Progenitor cell of endocrine pancreas (in vitro differentiated cells): ENCODE measurements around the gene FRMD4B. TPM values are rescaled to one million over a fixed set of nuclear protein-coding genes. Genes with fewer than 3 reads are reported as not detected.

Experiments
- DNase-seq: peaks from one replicate; pipeline ENCODE4 v3.0.0; 2021; ENCODE audit warnings: low spot score; ENCODE audit not compliant: unreplicated experiment
- H3K27ac Mint-ChIP-seq: 2 replicates; pipeline ENCODE4 v1.8.0; 2021; ENCODE audit warnings: mild to moderate bottlenecking, moderate library complexity, mixed read lengths
- H3K27me3 Mint-ChIP-seq: 2 replicates; pipeline ENCODE4 v1.8.0; 2021; ENCODE audit warnings: mixed read lengths
- H3K36me3 Mint-ChIP-seq: 2 replicates; pipeline ENCODE4 v1.8.0; 2022; ENCODE audit warnings: mixed read lengths; ENCODE audit not compliant: insufficient read depth
- H3K4me1 Mint-ChIP-seq: 2 replicates; pipeline ENCODE4 v1.8.0; 2021; ENCODE audit warnings: low read depth, mixed read lengths
- H3K4me3 Mint-ChIP-seq: 2 replicates; pipeline ENCODE4 v1.8.0; 2021; ENCODE audit warnings: low read depth, mild to moderate bottlenecking, moderate library complexity, mixed read lengths
- H3K9me3 Mint-ChIP-seq: 2 replicates; pipeline ENCODE4 v1.8.0; 2021; ENCODE audit warnings: low read depth, mixed read lengths
- total RNA-seq: library from RNA; stranded (reverse); gene quantifications from 2 replicates; pipeline ENCODE4 v1.2.1, GENCODE V29; 2021
- TF ChIP-seq, protein P1 (sequence below): fragments of 200-600 bp; sonication (generic); IDR thresholded peaks from one replicate; pipeline ENCODE4 v1.5.0; 2021; ENCODE audit warnings: antibody characterized with exemption, mild to moderate bottlenecking; ENCODE audit not compliant: unreplicated experiment

Gene FRMD4B
- total RNA-seq, 1 donor from 2014 or later = 41.6 TPM

DNA sequence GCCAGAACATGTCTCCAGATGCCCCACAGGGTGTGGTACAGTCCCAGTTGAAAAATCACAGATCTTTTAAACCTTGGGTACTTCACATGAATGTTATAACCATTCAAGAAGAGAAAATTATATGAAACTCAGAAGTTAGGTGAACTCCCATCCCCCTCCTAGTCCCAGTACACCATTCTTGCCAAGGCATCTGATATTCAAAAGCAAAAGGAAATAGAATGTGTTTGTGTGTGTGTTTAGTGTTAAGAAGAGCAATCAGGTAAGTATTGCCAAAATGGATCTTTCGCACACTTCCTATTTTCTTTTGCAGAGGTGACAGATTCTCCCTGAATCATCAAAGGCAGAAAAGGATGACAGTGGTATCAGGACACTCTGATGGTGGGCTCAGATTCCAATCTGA, 219.4 kb downstream of the FRMD4B start:
- no peaks in the 10 kb centered on the region for H3K9me3 Mint-ChIP-seq
- TF ChIP-seq, protein P1, sequence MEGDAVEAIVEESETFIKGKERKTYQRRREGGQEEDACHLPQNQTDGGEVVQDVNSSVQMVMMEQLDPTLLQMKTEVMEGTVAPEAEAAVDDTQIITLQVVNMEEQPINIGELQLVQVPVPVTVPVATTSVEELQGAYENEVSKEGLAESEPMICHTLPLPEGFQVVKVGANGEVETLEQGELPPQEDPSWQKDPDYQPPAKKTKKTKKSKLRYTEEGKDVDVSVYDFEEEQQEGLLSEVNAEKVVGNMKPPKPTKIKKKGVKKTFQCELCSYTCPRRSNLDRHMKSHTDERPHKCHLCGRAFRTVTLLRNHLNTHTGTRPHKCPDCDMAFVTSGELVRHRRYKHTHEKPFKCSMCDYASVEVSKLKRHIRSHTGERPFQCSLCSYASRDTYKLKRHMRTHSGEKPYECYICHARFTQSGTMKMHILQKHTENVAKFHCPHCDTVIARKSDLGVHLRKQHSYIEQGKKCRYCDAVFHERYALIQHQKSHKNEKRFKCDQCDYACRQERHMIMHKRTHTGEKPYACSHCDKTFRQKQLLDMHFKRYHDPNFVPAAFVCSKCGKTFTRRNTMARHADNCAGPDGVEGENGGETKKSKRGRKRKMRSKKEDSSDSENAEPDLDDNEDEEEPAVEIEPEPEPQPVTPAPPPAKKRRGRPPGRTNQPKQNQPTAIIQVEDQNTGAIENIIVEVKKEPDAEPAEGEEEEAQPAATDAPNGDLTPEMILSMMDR = no peak
- no peak overlapping the region for H3K4me3 Mint-ChIP-seq
- H3K36me3 Mint-ChIP-seq = peaks cover 10% of the 10 kb centered on the region
- no peak overlapping the region for H3K27ac Mint-ChIP-seq
- no peak for DNase-seq
- peaks cover 5% of the 10 kb centered on the region for H3K4me1 Mint-ChIP-seq
- no peaks in the 10 kb centered on the region for H3K27me3 Mint-ChIP-seq

GRCh38 chr3:69165744-69166143, 220.1 kb downstream of the FRMD4B start:
- no peaks in the 10 kb centered on the region for H3K9me3 Mint-ChIP-seq
- no peaks in the 10 kb centered on the region for H3K27me3 Mint-ChIP-seq
- no peak overlapping the region for H3K27ac Mint-ChIP-seq
- DNase-seq = no peak
- H3K4me3 Mint-ChIP-seq = no peak overlapping the region
- H3K4me1 Mint-ChIP-seq = peaks cover 5% of the 10 kb centered on the region
- TF ChIP-seq, protein P1 = no peak
- H3K36me3 Mint-ChIP-seq = peaks cover 6% of the 10 kb centered on the region

- peaks cover 5% of the 10 kb centered on the region for H3K4me1 Mint-ChIP-seq
- H3K27ac Mint-ChIP-seq = no peak overlapping the region
- peaks cover 2% of the 10 kb centered on the region for H3K36me3 Mint-ChIP-seq
- no peak for DNase-seq
- TF ChIP-seq, protein P1 = no peak
- no peak overlapping the region for H3K4me3 Mint-ChIP-seq
- no peaks in the 10 kb centered on the region for H3K27me3 Mint-ChIP-seq
- no peaks in the 10 kb centered on the region for H3K9me3 Mint-ChIP-seq
Measured at GRCh38 chr3:69164296-69164695, 221.6 kb downstream of the FRMD4B start.

DNA sequence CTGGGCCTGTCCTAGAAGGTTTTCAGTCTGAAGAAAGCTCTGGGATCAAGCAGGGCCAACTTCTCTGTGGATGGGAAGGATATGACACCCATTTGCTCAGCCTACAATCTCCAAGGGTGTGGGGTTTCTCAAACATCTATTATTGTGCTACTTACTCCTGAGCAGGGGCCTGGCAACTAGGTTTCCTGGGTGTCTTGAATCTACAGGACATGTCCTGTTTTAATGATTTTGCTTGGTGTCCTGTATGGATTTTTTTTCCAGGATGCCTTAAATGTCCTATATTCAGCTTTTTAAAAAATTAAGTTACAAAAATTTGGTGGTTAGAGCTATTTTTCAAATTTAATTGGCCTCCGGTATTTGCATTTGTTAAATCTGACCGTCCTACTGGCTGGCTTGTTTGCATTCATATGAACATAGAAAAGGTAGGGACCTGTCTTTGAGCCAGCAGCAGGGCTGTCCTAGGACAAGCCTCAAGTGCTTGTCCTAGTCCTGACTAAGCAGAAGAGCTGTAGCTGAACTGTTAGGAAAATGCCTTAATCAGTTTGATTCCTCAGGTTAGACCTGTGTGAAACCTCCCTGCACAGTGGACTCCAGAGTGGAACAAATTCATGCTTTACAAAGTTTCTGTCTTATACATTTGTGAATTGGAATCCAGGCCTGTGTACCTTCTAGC, 223.4 kb downstream of the FRMD4B start:
- TF ChIP-seq, protein P1 = no peak
- H3K9me3 Mint-ChIP-seq = no peaks in the 10 kb centered on the region
- no peak for DNase-seq
- peaks cover 5% of the 10 kb centered on the region for H3K4me1 Mint-ChIP-seq
- H3K27ac Mint-ChIP-seq = no peak overlapping the region
- H3K36me3 Mint-ChIP-seq = peaks cover under 1% of the 10 kb centered on the region
- H3K27me3 Mint-ChIP-seq = no peaks in the 10 kb centered on the region
- no peak overlapping the region for H3K4me3 Mint-ChIP-seq

DNA sequence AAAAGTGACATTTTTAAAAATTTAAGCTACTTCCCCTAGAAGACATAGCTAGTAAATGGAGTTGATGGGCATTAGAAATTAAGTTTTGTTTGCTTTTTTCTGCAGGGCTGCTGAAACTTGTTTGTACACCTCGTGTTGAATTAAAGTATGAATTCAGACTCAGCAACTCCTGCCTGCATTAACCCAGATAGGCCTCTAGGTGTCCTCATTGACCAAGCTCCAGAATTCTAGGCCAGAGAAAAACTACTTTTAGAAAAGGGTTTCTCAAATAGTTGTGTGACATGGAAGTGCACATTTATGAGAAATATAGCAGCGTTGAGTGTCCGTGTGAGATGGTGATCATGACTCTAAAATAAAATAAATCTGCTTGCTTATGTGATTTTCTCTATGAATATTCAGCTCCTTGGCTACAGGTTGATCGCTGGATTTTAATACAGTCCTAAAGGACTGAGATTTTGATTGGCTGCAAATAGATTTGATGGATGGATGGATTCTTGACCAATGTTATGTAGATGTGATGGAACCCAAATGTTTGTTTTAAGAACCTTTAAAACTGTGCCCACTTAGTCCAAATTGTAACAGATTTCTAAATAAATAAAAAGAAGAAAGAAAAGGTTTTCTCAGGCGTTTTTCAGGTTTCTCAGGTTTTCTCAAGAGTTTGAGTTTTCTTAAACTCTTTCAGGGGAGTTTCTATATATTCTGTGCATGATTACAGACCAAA, 224.1 kb downstream of the FRMD4B start:
- TF ChIP-seq, protein P1 = peak; percentile 97
- Mint-ChIP-seq H3K4me3 (no peak overlapping the region), H3K27me3 (no peaks in the 10 kb centered on the region), H3K9me3 (no peaks in the 10 kb centered on the region), H3K4me1 (peaks cover 5% of the 10 kb centered on the region), H3K36me3 (no peaks in the 10 kb centered on the region), H3K27ac (no peak overlapping the region)
- no peak for DNase-seq
